Breast epithelium (tissue), 3 donors: ENCODE data around the gene OMA1.

Experiments
- POLR2A ChIP-seq: fragments of 450-650 bp; IDR thresholded peaks from one replicate; pipeline ENCODE4 v1.6.1; 2016; ENCODE audit warnings: antibody characterized with exemption, mild to moderate bottlenecking, moderate library complexity
- POLR2AphosphoS5 ChIP-seq, 3 donors: sonication (generic); formaldehyde crosslinking; IDR thresholded peaks; one replicate each; pipeline ENCODE4 v1.6.1; 2017; ENCODE audit warnings: antibody characterized with exemption in 3 of 3
- TF ChIP-seq, protein P1 (sequence below), 3 donors: fragments of 450-650 bp; IDR thresholded peaks; one replicate each; pipeline ENCODE4 v1.5.1; 2016 to 2017; ENCODE audit warnings: antibody characterized with exemption in 3 of 3, mild to moderate bottlenecking in 3 of 3, moderate library complexity in 3 of 3

DNA sequence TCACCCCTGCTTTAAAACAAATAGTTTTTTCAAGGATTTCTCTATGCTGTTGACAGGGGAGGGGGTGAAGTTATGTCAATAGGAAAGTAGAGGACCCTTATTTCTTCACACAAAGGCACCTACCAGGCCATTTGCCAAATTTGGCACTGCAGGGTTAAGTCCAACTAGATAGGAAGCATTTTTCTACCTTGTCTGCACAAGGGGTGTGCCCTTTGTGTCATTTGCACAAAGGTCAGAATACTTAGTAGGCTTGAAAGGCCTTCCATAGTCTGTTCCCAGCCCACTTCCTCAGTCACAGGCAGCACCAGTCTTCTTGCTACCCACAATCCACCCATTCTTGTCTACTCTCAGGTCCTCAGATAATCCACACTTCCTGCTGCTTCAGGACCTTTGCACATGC is 23.6 kb upstream of the OMA1 start:
- TF ChIP-seq, protein P1, sequence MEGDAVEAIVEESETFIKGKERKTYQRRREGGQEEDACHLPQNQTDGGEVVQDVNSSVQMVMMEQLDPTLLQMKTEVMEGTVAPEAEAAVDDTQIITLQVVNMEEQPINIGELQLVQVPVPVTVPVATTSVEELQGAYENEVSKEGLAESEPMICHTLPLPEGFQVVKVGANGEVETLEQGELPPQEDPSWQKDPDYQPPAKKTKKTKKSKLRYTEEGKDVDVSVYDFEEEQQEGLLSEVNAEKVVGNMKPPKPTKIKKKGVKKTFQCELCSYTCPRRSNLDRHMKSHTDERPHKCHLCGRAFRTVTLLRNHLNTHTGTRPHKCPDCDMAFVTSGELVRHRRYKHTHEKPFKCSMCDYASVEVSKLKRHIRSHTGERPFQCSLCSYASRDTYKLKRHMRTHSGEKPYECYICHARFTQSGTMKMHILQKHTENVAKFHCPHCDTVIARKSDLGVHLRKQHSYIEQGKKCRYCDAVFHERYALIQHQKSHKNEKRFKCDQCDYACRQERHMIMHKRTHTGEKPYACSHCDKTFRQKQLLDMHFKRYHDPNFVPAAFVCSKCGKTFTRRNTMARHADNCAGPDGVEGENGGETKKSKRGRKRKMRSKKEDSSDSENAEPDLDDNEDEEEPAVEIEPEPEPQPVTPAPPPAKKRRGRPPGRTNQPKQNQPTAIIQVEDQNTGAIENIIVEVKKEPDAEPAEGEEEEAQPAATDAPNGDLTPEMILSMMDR (IDR thresholded peaks at IDR 0.05): no peak
- TF ChIP-seq POLR2A: no peak
- TF ChIP-seq POLR2AphosphoS5 (IDR thresholded peaks at IDR 0.05): no peak
